Measurements from ENCODE around the gene PRKCSH.

The PRKCSH gene

GRCh38 chr19:11418549-11419506, 16.6 kb upstream of the PRKCSH start, which contains the start of gene RGL3:
Gene RGL3 (minus strand): TSS chr19:11419314. CDS start chr19:11419278, 36 bp downstream.
- ChIA-PET CTCF (no interaction called here), POLR2A (interaction anchor here (1.0 to 1.5 kb wide), 3 partner anchors 16 to 44 kb away, joined by 3 to 5 read pairs (median 4); partner anchors contain the start of gene ODAD3)
- DNase-seq (ENCODE audit: extremely low spot score) = no peak
- TF ChIP-seq HDGF (IDR thresholded peaks at IDR 0.05; ENCODE audit: borderline replicate concordance) = no peak
- TF ChIP-seq L3MBTL2 (conservative IDR thresholded peaks at IDR 0.05) = no peak
- no peak for TF ChIP-seq PKNOX1 (IDR thresholded peaks at IDR 0.05)
- TF ChIP-seq SP1 (IDR thresholded peaks at IDR 0.05) = no peak
- TF ChIP-seq BHLHE40 (IDR thresholded peaks at IDR 0.05; ENCODE audit: borderline replicate concordance) = no peak
- TF ChIP-seq FOXA1 (IDR thresholded peaks at IDR 0.05) = no peak
- TF ChIP-seq FOXK2 (IDR thresholded peaks at IDR 0.05) = no peak
- TF ChIP-seq ARNT (IDR thresholded peaks at IDR 0.05) = no peak
- TF ChIP-seq SUZ12 (IDR thresholded peaks at IDR 0.05) = no peak
- TF ChIP-seq NFRKB (IDR thresholded peaks at IDR 0.05) = no peak
- no peak for TF ChIP-seq ZNF384 (IDR thresholded peaks at IDR 0.05)
- TF ChIP-seq FOXM1 (IDR thresholded peaks at IDR 0.05; ENCODE audit: borderline replicate concordance) = no peak
- no peak for TF ChIP-seq ELF4 (IDR thresholded peaks at IDR 0.05)
- TF ChIP-seq LEF1 (IDR thresholded peaks at IDR 0.05; ENCODE audit: borderline replicate concordance) = no peak
- TF ChIP-seq TARDBP (IDR thresholded peaks at IDR 0.05) = no peak
- TF ChIP-seq CTBP1 (IDR thresholded peaks at IDR 0.05; ENCODE audit: borderline replicate concordance) = no peak

- DNase-seq (ENCODE audit: extremely low spot score) = no peak
- POLR2A ChIA-PET = interaction anchor here (0.8 to 1.5 kb wide), 3 partner anchors 15 to 46 kb away, joined by 3 to 6 read pairs (median 4); partner anchors contain the start of genes ODAD3 and PRKCSH
- CTCF ChIA-PET = interaction anchor here (0.6 to 1.3 kb wide), 4 partner anchors 15 to 43 kb away, joined by 3 to 7 read pairs (median 4); partner anchors contain the start of genes EPOR and PRKCSH
- no peak for TF ChIP-seq SP1 (IDR thresholded peaks at IDR 0.05)
- peak; percentile 51; the same call in 1 of the 2 replicates for TF ChIP-seq PKNOX1 (IDR thresholded peaks at IDR 0.05)
Observed at GRCh38 chr19:11420429-11421370, 14.7 kb upstream of the PRKCSH start.

GRCh38 chr19:11421371-11422098, 13.9 kb upstream of the PRKCSH start:
- ChIA-PET CTCF (interaction anchor here (0.6 to 1.1 kb wide), 2 partner anchors 14 to 38 kb away, joined by 3 to 4 read pairs; partner anchors contain the start of genes EPOR and PRKCSH), POLR2A (interaction anchor here (0.8 kb wide), 1 partner anchor 38 kb away, joined by 3 read pairs; no protein-coding TSS in a partner anchor)
- DNase-seq (ENCODE audit: extremely low spot score) = peak; percentile 75
- TF ChIP-seq SP1 (IDR thresholded peaks at IDR 0.05) = no peak
- no peak for TF ChIP-seq FOXM1 (IDR thresholded peaks at IDR 0.05; ENCODE audit: borderline replicate concordance)
- TF ChIP-seq HDGF (IDR thresholded peaks at IDR 0.05; ENCODE audit: borderline replicate concordance) = no peak
- no peak for TF ChIP-seq SUZ12 (IDR thresholded peaks at IDR 0.05)
- no peak for TF ChIP-seq FOXK2 (IDR thresholded peaks at IDR 0.05)
- TF ChIP-seq ZNF384 (IDR thresholded peaks at IDR 0.05) = no peak
- TF ChIP-seq L3MBTL2 (conservative IDR thresholded peaks at IDR 0.05) = no peak
- no peak for TF ChIP-seq FOXA1 (IDR thresholded peaks at IDR 0.05)
- TF ChIP-seq ELF4 (IDR thresholded peaks at IDR 0.05) = no peak
- TF ChIP-seq ARNT (IDR thresholded peaks at IDR 0.05) = no peak
- no peak for TF ChIP-seq LEF1 (IDR thresholded peaks at IDR 0.05; ENCODE audit: borderline replicate concordance)
- no peak for TF ChIP-seq NFRKB (IDR thresholded peaks at IDR 0.05)
- TF ChIP-seq BHLHE40 (IDR thresholded peaks at IDR 0.05; ENCODE audit: borderline replicate concordance) = no peak
- no peak for TF ChIP-seq CTBP1 (IDR thresholded peaks at IDR 0.05; ENCODE audit: borderline replicate concordance)

GRCh38 chr19:11422163-11423065, 13.0 kb upstream of the PRKCSH start:
- CTCF ChIA-PET = no interaction called here
- no peak for TF ChIP-seq PKNOX1 (IDR thresholded peaks at IDR 0.05)
- TF ChIP-seq SP1 (IDR thresholded peaks at IDR 0.05) = no peak
- TF ChIP-seq ZNF384 (IDR thresholded peaks at IDR 0.05) = no peak
- TF ChIP-seq NFRKB (IDR thresholded peaks at IDR 0.05) = no peak
- no peak for TF ChIP-seq FOXM1 (IDR thresholded peaks at IDR 0.05; ENCODE audit: borderline replicate concordance)
- TF ChIP-seq HDGF (IDR thresholded peaks at IDR 0.05; ENCODE audit: borderline replicate concordance) = no peak
- TF ChIP-seq BHLHE40 (IDR thresholded peaks at IDR 0.05; ENCODE audit: borderline replicate concordance) = no peak
- no peak for TF ChIP-seq SUZ12 (IDR thresholded peaks at IDR 0.05)
- TF ChIP-seq L3MBTL2 (conservative IDR thresholded peaks at IDR 0.05) = no peak
- no peak for TF ChIP-seq TARDBP (IDR thresholded peaks at IDR 0.05)
- no peak for TF ChIP-seq LEF1 (IDR thresholded peaks at IDR 0.05; ENCODE audit: borderline replicate concordance)
- POLR2A ChIA-PET = no interaction called here

More at GRCh38 chr19:11422163-11423065, 13.0 kb upstream of the PRKCSH start:
- peak; percentile 60 for DNase-seq (ENCODE audit: extremely low spot score)

Data from HEK293T (cell line).